ENCODE measurements around the gene PPP1R3G.
"Not testable (repeated sequence)": the region's sequence is repeated elsewhere in the genome, so short reads cannot be mapped to it uniquely, and the experiment has no call there.

Gene PPP1R3G

GRCh38 chr6:5115168-5115567 is 30.0 kb downstream of the PPP1R3G start:
- Histone ChIP-seq H3K36me3 (ENCODE audit: control insufficient read depth, insufficient read depth, low read length) (no peaks in the 10 kb centered on the region), H3K27ac (ENCODE audit: low read depth, low read length) (no peak overlapping the region), H3K9ac (ENCODE audit: low read length) (no peak overlapping the region), H3K4me1 (ENCODE audit: control insufficient read depth, insufficient read depth, low read length) (no peaks in the 10 kb centered on the region), H3K4me3 (ENCODE audit: low read length) (no peak overlapping the region), H3K27me3 (ENCODE audit: control insufficient read depth, insufficient read depth, low read length) (no peaks in the 10 kb centered on the region)

DNA sequence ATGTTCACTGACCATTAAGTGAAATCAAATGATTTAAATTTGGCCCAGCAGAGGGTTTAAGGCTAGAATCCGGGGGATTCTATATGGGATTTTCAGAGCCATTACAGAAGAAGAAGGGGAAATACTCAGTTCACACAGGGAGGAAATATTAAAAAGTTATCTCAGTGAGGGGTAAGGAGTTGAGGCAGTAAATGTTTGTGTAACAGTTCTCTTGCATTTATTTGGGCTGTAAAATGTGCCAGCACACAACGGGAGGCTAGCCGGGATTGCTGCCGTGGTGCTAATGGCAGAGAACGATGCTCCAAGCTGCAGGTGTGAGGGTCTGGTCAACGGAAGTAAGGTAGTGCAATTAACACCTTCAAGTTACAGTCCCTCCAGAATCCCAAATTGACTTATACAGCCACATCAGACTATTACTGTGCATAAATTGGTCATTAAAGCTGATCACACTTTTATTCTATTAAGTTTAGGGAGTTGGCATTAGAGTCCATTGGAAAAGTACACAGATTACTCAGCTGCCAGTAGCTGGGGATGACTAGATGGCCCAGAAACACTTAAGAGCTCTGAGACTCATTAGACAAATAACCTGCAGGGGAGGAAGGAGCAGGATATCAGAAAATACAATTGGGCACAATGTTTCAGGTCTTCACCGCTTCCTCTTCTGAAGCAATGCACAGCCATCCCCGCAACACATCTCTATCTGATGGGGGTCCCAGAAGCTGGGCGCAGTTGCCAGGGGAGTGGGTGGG is 31.3 kb downstream of the PPP1R3G start:
- Histone ChIP-seq H3K27me3 (ENCODE audit: control insufficient read depth, insufficient read depth, low read length) (no peaks in the 10 kb centered on the region), H3K27ac (ENCODE audit: low read depth, low read length) (no peak overlapping the region), H3K9ac (ENCODE audit: low read length) (no peak overlapping the region), H3K4me1 (ENCODE audit: control insufficient read depth, insufficient read depth, low read length) (no peaks in the 10 kb centered on the region), H3K4me3 (ENCODE audit: low read length) (no peak overlapping the region), H3K36me3 (ENCODE audit: control insufficient read depth, insufficient read depth, low read length) (no peaks in the 10 kb centered on the region)

GRCh38 chr6:5119090-5119951 is 34.2 kb downstream of the PPP1R3G start:
- Histone ChIP-seq H3K9ac (ENCODE audit: low read length) (no peak overlapping the region), H3K4me1 (ENCODE audit: control insufficient read depth, insufficient read depth, low read length) (no peaks in the 10 kb centered on the region), H3K27ac (ENCODE audit: low read depth, low read length) (no peak overlapping the region), H3K4me3 (ENCODE audit: low read length) (no peak overlapping the region), H3K27me3 (ENCODE audit: control insufficient read depth, insufficient read depth, low read length) (no peaks in the 10 kb centered on the region), H3K36me3 (ENCODE audit: control insufficient read depth, insufficient read depth, low read length) (no peaks in the 10 kb centered on the region)

- Histone ChIP-seq H3K9ac (ENCODE audit: low read length) (no peak overlapping the region), H3K36me3 (ENCODE audit: control insufficient read depth, insufficient read depth, low read length) (no peaks in the 10 kb centered on the region), H3K27ac (ENCODE audit: low read depth, low read length) (no peak overlapping the region), H3K4me1 (ENCODE audit: control insufficient read depth, insufficient read depth, low read length) (no peaks in the 10 kb centered on the region), H3K27me3 (ENCODE audit: control insufficient read depth, insufficient read depth, low read length) (no peaks in the 10 kb centered on the region), H3K4me3 (ENCODE audit: low read length) (no peak overlapping the region)
Measured at GRCh38 chr6:5120011-5120410, 34.9 kb downstream of the PPP1R3G start.

DNA sequence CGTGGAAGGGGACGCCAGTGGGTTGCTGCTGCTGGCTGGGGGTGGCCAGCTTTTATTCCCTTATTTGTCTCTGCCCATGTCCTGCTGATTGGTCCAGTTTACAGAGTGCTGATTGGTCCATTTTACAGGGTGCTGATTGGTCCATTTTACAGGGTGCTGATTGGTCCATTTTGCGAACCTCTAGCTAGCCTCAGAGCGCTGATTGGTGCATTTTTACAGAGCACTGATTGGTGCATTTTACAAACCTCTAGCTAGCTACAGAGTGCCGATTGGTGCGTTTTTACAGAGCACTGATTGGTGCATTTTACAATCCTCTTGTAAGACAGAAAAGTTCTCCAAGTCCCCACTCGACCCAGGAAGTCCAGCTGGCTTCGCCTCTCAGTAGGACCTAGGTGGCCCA is 35.4 kb downstream of the PPP1R3G start:
- not testable (repeated sequence) for H3K27ac ChIP-seq (ENCODE audit: low read depth, low read length); H3K9ac ChIP-seq (ENCODE audit: low read length); H3K36me3 ChIP-seq (ENCODE audit: control insufficient read depth, insufficient read depth, low read length); H3K4me1 ChIP-seq (ENCODE audit: control insufficient read depth, insufficient read depth, low read length); H3K4me3 ChIP-seq (ENCODE audit: low read length); H3K27me3 ChIP-seq (ENCODE audit: control insufficient read depth, insufficient read depth, low read length)

DNA sequence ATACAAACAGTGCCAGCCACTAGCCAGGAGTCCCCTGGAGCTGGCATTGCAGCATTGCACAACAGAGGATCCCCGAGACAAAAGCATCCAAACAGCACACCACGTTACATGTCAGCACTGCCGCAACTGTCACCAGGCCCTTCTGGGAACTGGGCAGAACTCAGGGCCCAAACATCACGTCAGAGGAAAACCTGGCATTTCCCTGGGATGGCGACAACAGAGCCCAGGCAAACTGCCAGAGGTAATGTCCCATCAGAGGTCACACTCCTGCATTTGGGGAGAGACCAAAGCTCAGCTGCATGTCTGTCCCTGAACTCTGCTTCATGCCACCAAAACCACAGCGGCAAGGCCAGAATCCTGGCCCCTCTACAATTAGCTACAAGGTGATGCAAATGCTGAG is 36.3 kb downstream of the PPP1R3G start:
- no peak overlapping the region for H3K27ac ChIP-seq (ENCODE audit: low read depth, low read length)
- no peak overlapping the region for H3K9ac ChIP-seq (ENCODE audit: low read length)
- H3K36me3 ChIP-seq (ENCODE audit: control insufficient read depth, insufficient read depth, low read length) = no peaks in the 10 kb centered on the region
- H3K27me3 ChIP-seq (ENCODE audit: control insufficient read depth, insufficient read depth, low read length) = no peaks in the 10 kb centered on the region
- no peak overlapping the region for H3K4me3 ChIP-seq (ENCODE audit: low read length)
- H3K4me1 ChIP-seq (ENCODE audit: control insufficient read depth, insufficient read depth, low read length) = no peaks in the 10 kb centered on the region

DNA sequence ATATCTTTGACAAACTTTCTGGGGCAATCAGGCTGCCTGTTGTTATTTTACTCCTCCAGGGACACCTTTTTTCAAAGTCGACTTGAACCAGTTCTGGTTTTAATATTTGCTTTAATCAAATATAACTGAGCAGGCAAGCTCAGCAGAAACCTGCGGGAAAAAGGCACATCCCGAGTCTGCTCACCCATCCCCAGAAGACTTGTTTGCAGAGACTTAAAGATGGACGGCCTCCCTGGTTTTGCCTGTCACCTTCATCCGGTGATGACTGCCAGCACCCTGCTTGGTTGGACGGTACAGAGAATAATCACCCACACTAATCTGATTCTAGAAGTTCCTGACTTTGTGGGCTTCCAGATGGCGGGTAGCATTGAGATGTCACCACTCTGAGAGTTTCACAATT is 36.8 kb downstream of the PPP1R3G start:
- H3K27me3 ChIP-seq (ENCODE audit: control insufficient read depth, insufficient read depth, low read length) = no peaks in the 10 kb centered on the region

GRCh38 chr6:5122504-5123112 is 37.5 kb downstream of the PPP1R3G start:
- H3K27me3 ChIP-seq (ENCODE audit: control insufficient read depth, insufficient read depth, low read length) = no peaks in the 10 kb centered on the region
- H3K4me3 ChIP-seq (ENCODE audit: low read length) = no peak overlapping the region

More for the DNA sequence above, 36.8 kb downstream of the PPP1R3G start:
- Histone ChIP-seq H3K27ac (ENCODE audit: low read depth, low read length) (no peak overlapping the region), H3K9ac (ENCODE audit: low read length) (no peak overlapping the region), H3K36me3 (ENCODE audit: control insufficient read depth, insufficient read depth, low read length) (no peaks in the 10 kb centered on the region), H3K4me3 (ENCODE audit: low read length) (no peak overlapping the region), H3K4me1 (ENCODE audit: control insufficient read depth, insufficient read depth, low read length) (no peaks in the 10 kb centered on the region)

DNA sequence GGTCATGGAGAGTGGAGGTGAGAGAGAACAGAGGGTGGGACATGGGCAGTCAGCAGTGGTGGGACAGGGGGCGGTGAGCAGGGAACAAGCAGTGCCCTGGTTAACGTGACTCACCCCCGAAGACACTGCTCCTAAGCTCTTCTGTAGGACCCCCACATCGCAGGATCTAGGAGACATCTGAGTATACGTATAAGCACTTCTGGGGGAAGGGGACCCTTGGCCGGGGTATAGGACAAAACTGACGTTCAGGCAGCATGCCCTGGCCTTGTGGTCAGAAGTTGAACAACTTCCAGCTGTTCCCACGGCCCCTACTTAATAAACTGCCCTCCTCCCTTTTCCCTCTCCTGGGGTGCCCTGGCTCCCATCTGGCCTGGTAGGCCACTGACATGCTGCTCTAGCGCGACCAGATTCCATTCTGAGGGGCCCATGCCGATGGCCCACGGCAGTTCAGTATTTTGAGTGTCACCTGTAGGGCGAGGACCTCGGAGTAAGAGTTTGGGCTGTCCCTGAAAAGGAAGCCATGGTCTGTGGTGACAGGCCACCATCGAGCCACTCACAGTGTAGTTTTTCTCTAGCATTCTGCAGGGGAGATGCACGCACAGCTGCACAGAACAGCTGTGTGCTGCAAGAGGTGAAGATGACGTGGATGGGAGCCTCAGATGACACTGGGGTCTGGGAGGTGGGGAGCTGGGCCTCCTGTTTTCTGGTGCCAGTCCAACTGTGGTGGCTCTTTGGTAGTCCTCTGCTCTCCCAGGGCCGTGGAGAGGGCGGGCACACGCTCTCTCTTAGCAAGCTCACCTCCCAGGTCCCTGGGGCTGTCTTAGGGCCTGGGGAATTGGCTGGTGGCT is 38.4 kb downstream of the PPP1R3G start:
- Histone ChIP-seq H3K9ac (ENCODE audit: low read length) (no peak overlapping the region), H3K36me3 (ENCODE audit: control insufficient read depth, insufficient read depth, low read length) (no peaks in the 10 kb centered on the region), H3K27me3 (ENCODE audit: control insufficient read depth, insufficient read depth, low read length) (no peaks in the 10 kb centered on the region), H3K4me1 (ENCODE audit: control insufficient read depth, insufficient read depth, low read length) (no peaks in the 10 kb centered on the region), H3K4me3 (ENCODE audit: low read length) (no peak overlapping the region), H3K27ac (ENCODE audit: low read depth, low read length) (no peak overlapping the region)

More at GRCh38 chr6:5122504-5123112, 37.5 kb downstream of the PPP1R3G start:
- Histone ChIP-seq H3K36me3 (ENCODE audit: control insufficient read depth, insufficient read depth, low read length) (no peaks in the 10 kb centered on the region), H3K4me1 (ENCODE audit: control insufficient read depth, insufficient read depth, low read length) (no peaks in the 10 kb centered on the region), H3K27ac (ENCODE audit: low read depth, low read length) (no peak overlapping the region), H3K9ac (ENCODE audit: low read length) (no peak overlapping the region)

DNA sequence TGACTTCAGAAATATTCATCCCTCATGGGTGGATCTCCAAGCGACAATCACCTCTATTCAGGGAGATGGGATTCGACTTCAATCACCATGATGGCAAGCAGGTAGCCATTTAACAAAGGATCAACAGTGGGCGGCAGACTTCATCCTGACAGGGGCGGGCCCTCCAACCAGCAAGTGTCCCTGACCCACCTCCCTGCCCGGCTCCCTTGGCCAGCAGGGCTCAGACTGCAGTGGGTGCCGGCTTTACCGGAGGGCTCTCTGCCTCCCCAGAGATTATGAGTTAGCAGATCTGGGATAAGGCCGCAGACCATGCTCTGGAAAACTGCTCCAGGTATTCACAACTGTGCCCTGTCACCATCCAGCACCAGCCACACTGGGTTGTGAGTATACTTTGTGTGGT is 39.4 kb downstream of the PPP1R3G start:
- Histone ChIP-seq H3K4me3 (ENCODE audit: low read length) (no peak overlapping the region), H3K27me3 (ENCODE audit: control insufficient read depth, insufficient read depth, low read length) (no peaks in the 10 kb centered on the region), H3K36me3 (ENCODE audit: control insufficient read depth, insufficient read depth, low read length) (no peaks in the 10 kb centered on the region), H3K27ac (ENCODE audit: low read depth, low read length) (no peak overlapping the region), H3K4me1 (ENCODE audit: control insufficient read depth, insufficient read depth, low read length) (no peaks in the 10 kb centered on the region), H3K9ac (ENCODE audit: low read length) (no peak overlapping the region)

DNA sequence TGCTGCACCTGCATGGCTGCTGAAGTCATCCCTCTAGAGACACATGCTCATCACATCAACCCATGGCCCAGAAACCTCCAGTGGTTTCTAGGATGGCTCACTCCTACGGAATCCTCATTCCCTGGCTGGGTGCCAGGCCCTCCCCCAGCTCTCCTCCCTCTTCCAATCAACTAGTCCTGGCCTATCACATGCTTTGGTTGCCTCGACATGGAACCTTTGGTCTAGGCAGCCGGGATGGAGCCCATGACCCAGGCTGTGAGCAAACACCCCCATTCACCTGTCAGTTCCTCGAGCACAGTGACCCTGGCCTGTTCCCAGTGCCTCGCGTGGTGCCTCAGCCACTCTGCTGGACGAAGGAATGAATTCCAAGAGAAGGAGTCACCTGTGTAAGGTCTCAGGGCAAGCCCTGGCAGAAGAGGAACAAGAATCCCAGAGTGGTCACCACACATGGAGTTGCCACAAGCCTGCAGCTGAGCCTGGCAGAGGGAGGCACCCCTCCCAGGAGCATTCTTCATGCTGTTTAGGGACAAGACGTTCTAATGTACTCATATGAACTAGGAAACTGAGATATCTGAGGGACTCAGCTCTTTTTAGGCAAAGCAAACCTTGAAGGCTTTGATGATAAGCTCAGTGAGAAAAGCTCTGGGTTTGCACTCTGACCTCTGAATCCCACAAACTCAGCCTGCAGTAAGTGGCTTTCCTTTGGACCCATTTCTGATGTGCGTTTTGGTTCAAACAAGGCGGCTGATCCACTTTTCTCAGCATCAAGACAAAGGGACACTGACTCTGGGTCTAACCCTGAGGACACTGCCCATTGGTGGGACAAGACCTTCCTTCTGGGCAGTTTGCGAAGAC is 40.2 kb downstream of the PPP1R3G start:
- H3K27me3 ChIP-seq (ENCODE audit: control insufficient read depth, insufficient read depth, low read length) = no peaks in the 10 kb centered on the region
- H3K36me3 ChIP-seq (ENCODE audit: control insufficient read depth, insufficient read depth, low read length) = no peaks in the 10 kb centered on the region
- no peak overlapping the region for H3K9ac ChIP-seq (ENCODE audit: low read length)
- no peaks in the 10 kb centered on the region for H3K4me1 ChIP-seq (ENCODE audit: control insufficient read depth, insufficient read depth, low read length)
- no peak overlapping the region for H3K27ac ChIP-seq (ENCODE audit: low read depth, low read length)
- no peak overlapping the region for H3K4me3 ChIP-seq (ENCODE audit: low read length)

All from rectal smooth muscle tissue (tissue), 1 donor.